ENCODE measurements around the gene NAALADL2.

Gene NAALADL2

DNA sequence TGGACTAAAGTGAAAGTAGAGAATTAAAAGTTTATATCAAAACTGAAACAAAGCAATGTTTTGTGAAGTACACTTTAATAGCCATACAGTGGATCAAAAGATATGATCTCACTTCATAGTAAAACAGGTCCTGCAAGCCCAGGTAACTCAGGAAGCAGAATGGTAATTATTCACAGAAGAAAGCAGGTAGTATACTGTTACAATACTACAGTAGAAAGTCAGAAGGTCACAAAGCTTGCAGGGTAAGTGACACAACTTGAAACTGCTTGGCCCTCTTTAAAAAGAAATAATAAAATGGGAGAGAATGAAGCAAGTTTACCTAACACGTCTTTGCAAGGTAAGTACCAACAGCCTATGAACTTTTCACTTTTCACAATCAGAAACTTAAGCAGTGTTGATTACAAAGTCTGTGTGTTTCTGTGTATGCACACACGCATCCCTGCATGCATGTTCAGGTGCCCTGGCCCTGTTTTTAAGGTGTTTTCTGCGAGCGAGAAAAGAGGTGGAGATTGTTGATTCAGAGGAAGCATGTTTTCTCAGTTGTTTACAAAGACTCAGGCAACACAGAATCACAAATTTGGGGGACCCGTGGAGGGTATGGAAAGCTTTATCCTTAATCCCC is at the start of gene NAALADL2:
TSS of gene NAALADL2 (plus strand) at position 221 of the 622 bp plus-strand sequence.
- DNase-seq = no peak

- peak; percentile 5 for DNase-seq
Measured at GRCh38 chr3:174810254-174810653, 48.9 kb upstream of the NAALADL2 start.

GRCh38 chr3:174812172-174812862 is 46.8 kb upstream of the NAALADL2 start:
- no peak for DNase-seq

DNA sequence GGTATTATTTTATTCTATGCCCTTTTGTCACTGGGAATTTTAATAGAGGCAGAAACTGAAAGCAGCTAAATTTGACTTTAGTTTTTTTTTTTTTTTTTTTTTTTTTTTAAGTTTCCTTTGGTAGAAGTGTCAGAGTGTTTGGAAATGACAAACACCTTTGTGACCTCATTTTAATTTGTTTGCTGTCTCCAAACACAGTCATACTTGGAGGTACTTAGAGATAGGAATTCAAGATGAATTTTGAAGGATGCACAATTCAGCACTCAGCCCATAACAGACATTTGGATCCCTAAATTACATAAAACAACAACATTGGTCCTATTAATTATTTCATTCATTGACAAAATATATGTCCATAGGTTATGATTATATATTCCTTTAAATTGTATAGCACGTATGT is 43.4 kb upstream of the NAALADL2 start:
- no peak for DNase-seq

DNA sequence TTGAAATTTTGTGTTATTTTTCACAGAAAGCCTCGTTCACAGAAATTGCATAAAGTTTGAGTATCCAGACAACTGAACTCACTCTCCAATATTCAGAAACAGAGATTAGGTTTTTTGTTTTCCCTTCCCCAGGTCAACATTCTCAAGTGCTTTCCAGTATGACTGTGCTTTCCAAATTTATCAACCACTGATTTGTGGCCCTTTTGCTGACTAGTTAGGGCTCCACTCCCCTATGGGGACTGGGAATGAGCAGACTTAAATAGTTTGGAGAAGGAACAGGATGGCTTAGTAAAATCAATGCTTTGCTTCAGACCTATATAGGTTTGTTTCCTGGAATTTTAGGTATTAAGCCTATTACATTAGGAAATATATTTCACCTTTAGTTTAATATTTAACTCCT is 38.2 kb upstream of the NAALADL2 start:
- DNase-seq = no peak

- DNase-seq = peak; percentile 16
Measured at GRCh38 chr3:174821477-174821876, 37.7 kb upstream of the NAALADL2 start.

- no peak for DNase-seq
Measured at GRCh38 chr3:174822320-174822719, 36.8 kb upstream of the NAALADL2 start.

DNA sequence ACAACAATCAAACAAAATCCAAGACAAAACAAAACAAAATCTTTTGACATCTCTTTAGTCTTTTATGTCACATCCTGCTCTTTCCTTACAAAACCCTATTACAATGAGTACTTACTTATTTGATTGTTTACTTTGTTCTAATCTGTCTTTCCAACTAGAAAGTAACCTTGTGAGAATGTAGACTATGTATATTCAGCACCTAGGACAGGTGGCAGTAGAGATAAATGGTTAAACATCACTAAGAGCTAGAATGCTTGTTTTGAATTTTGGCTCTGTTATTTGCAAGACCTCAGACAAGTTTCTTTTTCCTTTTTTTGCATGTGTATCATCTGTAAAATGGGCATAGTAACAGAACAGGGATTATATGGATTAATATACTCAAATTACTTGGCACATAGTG is 33.1 kb upstream of the NAALADL2 start:
- DNase-seq = no peak

DNA sequence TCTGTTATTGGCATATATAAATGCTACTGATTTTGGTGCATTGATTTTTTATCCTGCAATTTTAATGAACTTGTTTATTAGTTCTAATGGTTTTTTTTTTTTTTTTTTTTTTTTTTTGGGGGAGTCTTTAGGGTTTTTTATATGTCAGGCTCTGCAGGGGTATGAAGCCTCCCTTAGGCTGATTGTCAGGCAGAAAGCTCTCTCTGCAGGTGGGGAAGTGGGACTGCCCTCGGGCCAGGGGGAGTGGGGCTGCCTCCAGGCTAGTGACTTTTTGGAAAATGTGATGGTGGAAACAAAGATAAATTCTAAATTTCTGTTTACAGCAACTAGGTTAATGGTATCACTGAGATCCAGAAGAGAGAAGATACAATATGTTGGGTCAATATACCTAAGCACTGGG is 14.4 kb upstream of the NAALADL2 start:
- no peak for DNase-seq

DNA sequence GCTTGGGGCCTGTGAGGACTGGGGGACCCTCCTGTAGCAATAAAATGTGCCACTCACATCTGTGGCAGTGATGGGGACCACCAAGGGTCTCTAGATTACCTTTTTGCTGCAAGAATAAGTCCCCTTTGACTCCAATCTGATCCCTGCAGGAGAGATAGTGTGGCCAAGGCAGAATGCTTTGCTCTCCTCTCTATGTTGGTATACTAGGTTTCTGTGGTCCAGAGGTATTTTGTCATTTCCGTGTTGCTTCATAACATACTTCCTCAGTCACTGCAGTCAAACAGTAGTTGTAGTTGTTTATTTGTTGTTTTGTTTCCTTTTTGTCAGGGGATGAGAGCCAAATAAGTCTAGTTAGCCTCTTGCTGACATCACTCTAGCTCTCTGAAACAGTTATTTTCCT is 13.1 kb upstream of the NAALADL2 start:
- DNase-seq = no peak

GRCh38 chr3:174854987-174855386 is 4.1 kb upstream of the NAALADL2 start:
- no peak for DNase-seq

GRCh38 chr3:174857301-174857700 is 1.8 kb upstream of the NAALADL2 start:
- no peak for DNase-seq

GRCh38 chr3:174858353-174858752 is 781 bp upstream of the NAALADL2 start:
- DNase-seq = no peak

DNA sequence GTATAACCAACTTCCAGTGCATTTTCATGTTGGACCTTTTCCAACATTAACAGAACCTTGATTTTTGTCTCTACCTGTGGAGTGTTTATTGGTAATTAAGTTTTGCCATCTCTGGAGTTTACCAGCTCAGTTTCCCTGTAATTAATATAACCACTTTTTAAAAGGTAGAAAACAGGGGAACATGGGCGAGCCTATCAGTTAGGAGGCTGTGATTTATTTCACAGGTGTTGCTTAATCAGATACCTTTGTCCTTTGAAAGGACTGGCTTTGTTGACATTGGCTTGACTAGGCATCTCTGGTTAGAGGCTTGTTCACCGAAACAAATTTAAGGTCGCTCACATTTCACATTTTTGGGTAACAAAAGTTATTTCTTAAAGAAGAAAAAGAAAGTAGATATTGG is 622 bp downstream of the NAALADL2 start:
- no peak for DNase-seq

- peak; percentile 5 for DNase-seq
Measured at GRCh38 chr3:174862101-174862500, 3.0 kb downstream of the NAALADL2 start.

GRCh38 chr3:174862666-174863065 is 3.5 kb downstream of the NAALADL2 start:
- DNase-seq = no peak

- no peak for DNase-seq
Measured at GRCh38 chr3:174863488-174863887, 4.4 kb downstream of the NAALADL2 start.

GRCh38 chr3:174869448-174869847 is 10.3 kb downstream of the NAALADL2 start:
- no peak for DNase-seq

GRCh38 chr3:174873832-174874657 is 14.9 kb downstream of the NAALADL2 start:
- no peak for DNase-seq

GRCh38 chr3:174882789-174883188 is 23.7 kb downstream of the NAALADL2 start:
- DNase-seq = no peak

GRCh38 chr3:174883881-174884675 is 24.9 kb downstream of the NAALADL2 start:
- no peak for DNase-seq

- no peak for DNase-seq
Measured at GRCh38 chr3:174884776-174885568, 25.8 kb downstream of the NAALADL2 start.
